GM18519 (cell line): ENCODE data around the gene NIN.

Experiments used
- ATAC-seq: cut with Tn5 transposase; IDR thresholded peaks from one replicate; pipeline ENCODE4 v1.9.1; 2021; ENCODE audit warnings: mild to moderate bottlenecking, moderate library complexity; ENCODE audit not compliant: unreplicated experiment, low FRiP score

NIN gene, protein sequence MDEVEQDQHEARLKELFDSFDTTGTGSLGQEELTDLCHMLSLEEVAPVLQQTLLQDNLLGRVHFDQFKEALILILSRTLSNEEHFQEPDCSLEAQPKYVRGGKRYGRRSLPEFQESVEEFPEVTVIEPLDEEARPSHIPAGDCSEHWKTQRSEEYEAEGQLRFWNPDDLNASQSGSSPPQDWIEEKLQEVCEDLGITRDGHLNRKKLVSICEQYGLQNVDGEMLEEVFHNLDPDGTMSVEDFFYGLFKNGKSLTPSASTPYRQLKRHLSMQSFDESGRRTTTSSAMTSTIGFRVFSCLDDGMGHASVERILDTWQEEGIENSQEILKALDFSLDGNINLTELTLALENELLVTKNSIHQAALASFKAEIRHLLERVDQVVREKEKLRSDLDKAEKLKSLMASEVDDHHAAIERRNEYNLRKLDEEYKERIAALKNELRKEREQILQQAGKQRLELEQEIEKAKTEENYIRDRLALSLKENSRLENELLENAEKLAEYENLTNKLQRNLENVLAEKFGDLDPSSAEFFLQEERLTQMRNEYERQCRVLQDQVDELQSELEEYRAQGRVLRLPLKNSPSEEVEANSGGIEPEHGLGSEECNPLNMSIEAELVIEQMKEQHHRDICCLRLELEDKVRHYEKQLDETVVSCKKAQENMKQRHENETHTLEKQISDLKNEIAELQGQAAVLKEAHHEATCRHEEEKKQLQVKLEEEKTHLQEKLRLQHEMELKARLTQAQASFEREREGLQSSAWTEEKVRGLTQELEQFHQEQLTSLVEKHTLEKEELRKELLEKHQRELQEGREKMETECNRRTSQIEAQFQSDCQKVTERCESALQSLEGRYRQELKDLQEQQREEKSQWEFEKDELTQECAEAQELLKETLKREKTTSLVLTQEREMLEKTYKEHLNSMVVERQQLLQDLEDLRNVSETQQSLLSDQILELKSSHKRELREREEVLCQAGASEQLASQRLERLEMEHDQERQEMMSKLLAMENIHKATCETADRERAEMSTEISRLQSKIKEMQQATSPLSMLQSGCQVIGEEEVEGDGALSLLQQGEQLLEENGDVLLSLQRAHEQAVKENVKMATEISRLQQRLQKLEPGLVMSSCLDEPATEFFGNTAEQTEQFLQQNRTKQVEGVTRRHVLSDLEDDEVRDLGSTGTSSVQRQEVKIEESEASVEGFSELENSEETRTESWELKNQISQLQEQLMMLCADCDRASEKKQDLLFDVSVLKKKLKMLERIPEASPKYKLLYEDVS (N-terminal part only)

DNA sequence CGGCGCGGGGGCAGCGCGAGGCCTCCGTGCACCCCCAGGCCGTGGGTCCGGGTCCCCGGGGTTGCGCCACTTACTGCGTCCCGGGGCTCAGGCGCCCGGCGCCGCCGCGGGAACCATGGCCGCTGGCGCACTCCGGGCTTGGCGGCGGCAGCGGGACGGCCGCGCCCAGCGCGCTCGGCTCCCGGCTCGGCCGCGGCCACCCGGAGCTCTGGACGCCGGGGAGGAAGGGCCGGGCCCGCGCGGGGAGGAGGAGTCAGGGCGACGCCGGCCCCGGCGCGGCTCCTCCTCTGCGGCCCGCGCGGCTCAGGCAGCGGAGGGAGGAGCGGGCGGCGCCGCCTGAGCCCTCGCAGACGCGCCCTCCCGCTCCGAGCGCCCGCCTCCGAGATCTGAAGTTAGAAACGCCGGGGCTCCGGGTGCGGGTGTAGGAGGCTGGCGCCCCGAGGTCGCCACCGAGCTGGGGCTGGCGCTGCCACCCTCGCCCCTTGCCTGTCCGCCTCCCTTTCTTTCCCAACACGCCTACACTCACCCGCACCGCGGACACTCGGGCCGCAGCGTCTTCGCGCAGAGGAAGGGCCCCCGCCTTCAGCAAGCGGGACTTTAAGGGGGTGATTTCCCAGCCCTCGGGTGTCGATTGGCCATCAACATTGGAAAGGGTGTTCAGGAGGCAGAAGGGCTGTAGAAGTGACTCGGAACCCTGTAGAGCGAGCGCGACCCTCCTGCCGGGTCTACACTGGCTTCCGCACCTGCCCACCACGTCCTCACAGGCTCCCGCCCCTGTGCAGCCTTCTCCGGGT is at the start of gene NIN:
TSS of gene NIN (minus strand) at position 231 of the 794 bp plus-strand sequence. CDS start 9,106 bp downstream, outside the sequence.
- peak; percentile 62 for ATAC-seq

- peak; percentile 70 for ATAC-seq
Measured at GRCh38 chr14:50875359-50876070, 44.6 kb upstream of the NIN start.

DNA sequence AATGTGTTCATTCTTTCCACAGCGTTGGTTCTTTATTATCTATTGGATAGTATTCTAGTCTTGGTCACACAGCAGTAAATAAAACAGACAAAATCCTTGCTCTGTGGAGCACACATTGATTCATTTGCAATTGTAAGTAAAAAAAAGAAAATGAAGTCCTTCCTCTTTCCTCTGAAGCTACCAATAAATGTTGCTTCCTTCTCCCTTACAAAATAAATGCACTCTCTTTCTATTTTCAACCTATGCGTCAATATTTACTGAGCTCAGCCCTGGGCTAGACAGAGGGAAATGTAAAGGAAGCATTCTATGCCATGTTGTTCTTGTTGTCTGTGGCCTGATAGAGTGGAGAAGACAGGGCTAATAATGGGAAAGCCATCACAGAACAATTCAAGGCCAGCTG is 43.8 kb upstream of the NIN start:
- ATAC-seq: no peak

GRCh38 chr14:50871914-50872732 is 41.2 kb upstream of the NIN start, which contains the start of gene ABHD12B:
ABHD12B (plus strand) TSS chr14:50872053; CDS start chr14:50872175, 122 bp downstream.
- ATAC-seq: no peak

GRCh38 chr14:50871228-50871627 is 40.3 kb upstream of the NIN start:
- no peak for ATAC-seq

- ATAC-seq: no peak
Measured at GRCh38 chr14:50865391-50866076, 34.6 kb upstream of the NIN start.

GRCh38 chr14:50864946-50865345 is 34.0 kb upstream of the NIN start:
- ATAC-seq: no peak

GRCh38 chr14:50864237-50864636 is 33.3 kb upstream of the NIN start:
- ATAC-seq: no peak

- ATAC-seq: no peak
Measured at GRCh38 chr14:50862036-50862570, 31.1 kb upstream of the NIN start.

DNA sequence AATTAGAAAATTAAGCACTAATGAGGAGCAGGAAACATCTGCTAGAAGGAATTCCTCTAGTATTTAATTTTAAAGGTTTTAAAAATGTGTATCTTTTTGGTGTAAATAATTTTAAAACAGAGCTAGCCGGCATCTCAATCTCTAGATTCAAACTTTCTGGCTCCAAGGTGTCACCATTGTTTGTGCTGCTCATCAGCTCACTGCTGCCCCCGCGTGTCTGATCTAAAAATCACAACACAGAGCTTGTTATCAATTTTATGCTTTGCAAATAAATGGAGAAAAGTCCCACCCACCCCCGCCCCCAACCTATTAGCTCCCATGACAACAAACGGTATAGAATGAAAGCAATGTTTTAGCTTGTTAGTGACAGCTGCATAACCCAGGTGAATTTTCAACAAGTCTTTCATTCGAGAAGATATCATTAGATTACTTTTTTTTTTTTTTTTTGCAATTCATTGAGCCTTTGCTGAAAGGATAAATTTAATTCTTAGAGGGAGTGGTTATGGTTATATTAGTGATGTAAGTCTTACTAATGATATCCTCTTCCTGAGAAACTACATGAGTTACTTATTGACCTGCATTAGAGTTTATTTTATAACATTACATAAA is 29.6 kb upstream of the NIN start:
- ATAC-seq: no peak

DNA sequence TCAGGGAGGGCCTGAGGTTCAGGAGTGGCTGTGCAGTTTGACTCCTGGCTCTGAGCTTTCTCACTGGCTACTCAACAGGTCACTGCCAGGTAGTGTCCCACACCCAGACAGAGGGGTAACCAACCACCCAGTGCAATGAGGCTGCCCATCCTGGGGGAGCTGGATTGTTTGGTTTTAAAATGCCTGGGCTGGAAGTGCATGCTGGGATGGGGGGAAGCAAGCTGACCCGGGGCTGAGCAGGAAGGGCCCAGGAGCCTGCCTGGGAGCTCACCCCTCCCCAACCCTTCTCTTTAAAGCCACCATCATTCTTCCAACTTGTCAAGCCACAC is 28.3 kb upstream of the NIN start:
- no peak for ATAC-seq

- no peak for ATAC-seq
Measured at GRCh38 chr14:50856660-50857059, 25.7 kb upstream of the NIN start.

GRCh38 chr14:50855558-50855957 is 24.6 kb upstream of the NIN start:
- no peak for ATAC-seq

- ATAC-seq: no peak
Measured at GRCh38 chr14:50854521-50854920, 23.6 kb upstream of the NIN start.

DNA sequence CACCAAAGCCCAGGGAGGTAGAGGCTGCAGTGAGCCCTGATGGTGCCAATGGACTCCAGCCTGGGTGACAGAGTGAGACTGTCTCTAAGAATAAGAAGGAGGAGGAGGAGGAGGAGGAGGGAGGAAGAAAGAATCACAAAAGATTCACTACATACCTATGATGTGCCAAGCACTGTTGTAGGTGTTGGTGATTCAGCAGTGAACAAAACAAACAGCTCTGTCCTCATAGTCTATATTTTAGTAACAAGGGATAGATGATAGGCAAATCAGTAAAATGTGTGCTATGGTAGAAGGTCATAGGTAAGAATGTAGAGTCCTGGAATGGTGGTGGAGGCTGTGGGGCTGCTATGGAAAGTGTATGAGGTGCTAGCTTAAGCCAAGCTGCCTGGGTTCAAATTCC is 22.9 kb upstream of the NIN start:
- ATAC-seq: no peak

DNA sequence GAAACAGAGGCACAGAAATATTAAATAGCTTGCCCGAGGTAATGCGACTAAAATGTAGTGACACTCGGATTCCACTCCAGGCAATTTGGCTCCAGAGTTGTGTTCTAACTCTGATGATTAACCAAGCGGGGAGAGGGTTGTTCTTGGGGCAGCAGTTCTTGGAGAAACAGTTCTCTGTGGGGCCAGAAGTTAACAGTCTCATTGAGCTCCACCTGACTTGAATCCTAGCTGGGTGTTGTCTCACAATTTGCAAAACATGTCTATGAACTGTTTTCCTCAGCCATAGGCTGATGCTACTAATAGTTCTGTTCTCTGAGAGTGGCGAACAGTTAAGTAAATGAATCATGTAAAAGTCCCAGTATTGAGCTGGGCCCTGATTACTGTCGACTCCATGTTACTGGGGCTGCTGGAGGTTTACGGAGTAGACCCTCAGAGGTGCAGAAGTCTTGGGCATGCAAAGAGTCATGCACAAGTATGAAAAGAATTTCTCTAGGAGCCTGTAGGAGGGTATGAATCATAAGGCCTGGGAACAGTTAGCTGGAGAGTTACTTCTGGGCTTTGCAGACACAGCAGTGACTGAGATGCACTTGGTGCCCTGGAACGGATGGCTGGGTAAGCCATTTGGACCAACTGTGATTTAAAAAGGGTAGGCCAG is 15.4 kb upstream of the NIN start:
- ATAC-seq: no peak

DNA sequence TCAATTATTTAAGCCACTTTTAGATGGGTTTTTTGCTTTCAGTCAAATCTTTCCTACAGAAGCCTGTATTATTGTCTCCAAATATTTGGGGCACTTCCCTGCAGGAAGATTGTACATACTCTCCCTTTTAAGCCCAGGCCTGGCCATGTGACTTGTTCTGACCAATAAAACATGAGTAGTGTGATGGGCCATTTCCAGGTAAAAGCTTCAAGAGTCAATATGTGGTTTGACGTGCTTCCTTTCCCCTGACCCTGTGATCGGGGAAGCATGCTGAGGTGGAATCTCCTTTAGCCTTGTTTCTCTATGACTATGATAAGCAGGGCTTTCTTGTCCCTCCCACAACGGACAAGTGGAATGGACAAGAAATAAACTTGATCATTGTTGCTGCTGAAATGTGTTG is 14.2 kb upstream of the NIN start:
- ATAC-seq: no peak
